K562 (cell line): Measurements from ENCODE around the gene GTF2A1L. TPM values are rescaled to one million over a fixed set of nuclear protein-coding genes. Genes with fewer than 3 reads are reported as not detected.

ENCODE experiments used
- ATAC-seq: fragments of 200-7000 bp; cut with Tn5 transposase; 3 replicates; pipeline ENCODE4 v1.9.1; 2020; ENCODE audit warnings: moderate library complexity
- BruUV-seq: library from RNA; stranded (reverse); fragments of 400-500 nt; replicated peaks from 2 replicates; lab custom pipeline; 2021; lab: Mats Ljungman, UMichigan
- CTCF ChIA-PET: fragments of 300-600 bp; formaldehyde crosslinking; extraction: SDS; loops from one replicate; lab custom pipeline; 2021; ENCODE audit warnings: low intra/inter-chr PET ratio; lab: Yijun Ruan, JAX
- POLR2A ChIA-PET: fragments of 300-600, 350-650 bp; sonication (Branson Sonifier 250); formaldehyde crosslinking; extraction: SDS; loops from one replicate; lab custom pipeline; 2021; ENCODE audit warnings: antibody characterized with exemption, inconsistent platforms; lab: Yijun Ruan, JAX
- DNase-seq, 4 experiments: peaks; one replicate each; pipeline versions ENCODE4 v3.0.0 to v3.0.0-alpha.2; 2011 to 2018; ENCODE audit warnings: low spot score in 3 of 4, mixed read lengths in 3 of 4; ENCODE audit errors: extremely low read depth in 1 of 4
- FAIRE-seq: peaks from 2 replicates; lab custom pipeline; 2011; peaks lifted over from hg19 to GRCh38; lab: Jason Lieb, UNC
- H2AFZ ChIP-seq: 2 replicates; pipeline ENCODE4 v1.6.0; 2011; ENCODE audit warnings: low read depth, low read length, control low read depth, inconsistent platforms
- H3K27ac ChIP-seq: fragments of 200-600 bp; 3 replicates; pipeline ENCODE4 v1.8.0; 2011; ENCODE audit warnings: low read depth, mild to moderate bottlenecking, control low read depth, inconsistent platforms, low read length, moderate library complexity, mixed read lengths; ENCODE audit errors: extremely low read depth
- H3K27me3 ChIP-seq, 2 experiments: fragments of 300-600 bp in 1 of 2; 2 replicates in 1 of 2; 3 replicates in 1 of 2; pipeline versions ENCODE4 v1.6.0 to v1.8.0; 2011; ENCODE audit warnings: inconsistent platforms in 2 of 2, low read length in 2 of 2, mild to moderate bottlenecking in 1 of 2, mixed read lengths in 1 of 2, moderate library complexity in 1 of 2; ENCODE audit not compliant: control insufficient read depth in 2 of 2, insufficient read depth in 2 of 2
- H3K36me3 ChIP-seq: fragments of 300-600 bp; 3 replicates; pipeline ENCODE4 v1.8.0; 2011; ENCODE audit warnings: mild to moderate bottlenecking, low read length, inconsistent platforms; ENCODE audit not compliant: control insufficient read depth, insufficient read depth
- H3K4me1 ChIP-seq, 2 experiments: fragments of 200-600 bp in 1 of 2; replicated peaks in 1 of 2; 2 replicates in 1 of 2; 3 replicates in 1 of 2; pipeline versions ENCODE4 v1.5.1 to v1.8.0; 2011; ENCODE audit warnings: inconsistent platforms in 2 of 2, low read length in 2 of 2, mild to moderate bottlenecking in 1 of 2, mixed read lengths in 1 of 2, moderate library complexity in 1 of 2; ENCODE audit not compliant: control insufficient read depth in 2 of 2, insufficient read depth in 2 of 2
- H3K4me2 ChIP-seq: 2 replicates; pipeline ENCODE4 v1.6.1; 2011; ENCODE audit warnings: low read length, control low read depth, inconsistent platforms, mixed read lengths; ENCODE audit not compliant: insufficient read depth
- H3K4me3 ChIP-seq: fragments of 200-600 bp; sonication (generic), shearing (Covaris generic); 2 replicates; pipeline ENCODE4 v1.5.1; 2016; ENCODE audit warnings: control low read depth, inconsistent platforms
- H3K79me2 ChIP-seq: fragments of 200-600 bp; 3 replicates; pipeline ENCODE4 v1.8.0; 2011; ENCODE audit warnings: low read length, inconsistent platforms; ENCODE audit not compliant: control insufficient read depth, insufficient read depth
- H3K9ac ChIP-seq, 2 experiments: 2 replicates each; pipeline versions ENCODE4 v1.6.0 to v1.6.1; 2011; ENCODE audit warnings: low read depth in 2 of 2, low read length in 2 of 2, control low read depth in 1 of 2, inconsistent platforms in 1 of 2, mild to moderate bottlenecking in 1 of 2, mixed read lengths in 1 of 2; ENCODE audit not compliant: insufficient read depth in 1 of 2
- H3K9me1 ChIP-seq: one replicate; pipeline ENCODE4 v1.6.0; 2011; ENCODE audit warnings: inconsistent platforms, mild to moderate bottlenecking, low read length, moderate library complexity; ENCODE audit not compliant: control insufficient read depth, insufficient read depth
- H3K9me3 ChIP-seq: replicated peaks from 2 replicates; pipeline ENCODE4 v1.5.1; 2011; ENCODE audit warnings: low read depth, low read length, inconsistent platforms; ENCODE audit not compliant: control insufficient read depth, insufficient read depth
- H4K20me1 ChIP-seq: replicated peaks from 2 replicates; pipeline ENCODE4 v1.6.1; 2011; ENCODE audit warnings: low read length, inconsistent platforms, mixed read lengths; ENCODE audit not compliant: control insufficient read depth, insufficient read depth
- CBX1 ChIP-seq: sonication (generic); IDR thresholded peaks from 2 replicates; pipeline ENCODE4 v1.6.1; 2016; ENCODE audit warnings: antibody characterized with exemption, low read depth, mild to moderate bottlenecking
- CCNT2 ChIP-seq: IDR thresholded peaks from 2 replicates; pipeline ENCODE4 v1.6.1; 2011; ENCODE audit warnings: borderline replicate concordance, low read depth, mild to moderate bottlenecking, moderate library complexity, mixed read lengths, low read length; ENCODE audit not compliant: insufficient read length; ENCODE audit errors: extremely low read depth
- CHD2 ChIP-seq: IDR thresholded peaks from 2 replicates; pipeline ENCODE4 v1.6.1; 2011; ENCODE audit warnings: low read depth, low read length
- ETS2 ChIP-seq: IDR thresholded peaks from 2 replicates; pipeline ENCODE4 v1.6.1; 2016; ENCODE audit warnings: borderline replicate concordance, missing genetic modification characterization, mild to moderate bottlenecking, moderate library complexity, missing compliant biosample characterization; ENCODE audit not compliant: poor library complexity, severe bottlenecking
- FOSL1 ChIP-seq: fragments of 200-800 bp; sonication (Bioruptor generic); conservative IDR thresholded peaks from 2 replicates; pipeline ENCODE4 v1.6.1; 2016; ENCODE audit warnings: missing genetic modification characterization, missing compliant biosample characterization
- HMG20B ChIP-seq: fragments of 250-450 bp; sonication (Bioruptor Pico); IDR thresholded peaks from 2 replicates; pipeline ENCODE4 v1.5.0; 2021; ENCODE audit warnings: mild to moderate bottlenecking
- NR2C2 ChIP-seq, 2 experiments: fragments of 200-800 bp in 1 of 2; sonication (Bioruptor generic) in 1 of 2; sonication (generic) in 1 of 2; formaldehyde crosslinking in 1 of 2; IDR thresholded peaks; 2 replicates each; pipeline versions ENCODE4 v1.6.1 to v1.8.0; 2016 to 2022; ENCODE audit warnings: mild to moderate bottlenecking in 1 of 2, missing compliant biosample characterization in 1 of 2, missing genetic modification characterization in 1 of 2, missing genetic modification reagents in 1 of 2
- RNF2 ChIP-seq: sonication (generic); IDR thresholded peaks from 2 replicates; pipeline ENCODE4 v1.6.1; 2016
- SNIP1 ChIP-seq: fragments of 450-650 bp; IDR thresholded peaks from 2 replicates; pipeline ENCODE4 v1.7.1; 2017; ENCODE audit warnings: low read depth, mild to moderate bottlenecking
- STAT5B ChIP-seq: fragments of 250-450 bp; sonication (Bioruptor Pico); IDR thresholded peaks from 2 replicates; pipeline ENCODE4 v1.8.0; 2021; ENCODE audit warnings: mild to moderate bottlenecking, inconsistent platforms
- TCF7L2 ChIP-seq: fragments of 150-350 bp; IDR thresholded peaks from 2 replicates; pipeline ENCODE4 v1.6.1; 2016; ENCODE audit warnings: low read depth, mild to moderate bottlenecking, low read length, moderate library complexity
- TSC22D4 ChIP-seq: fragments of 450-650 bp; IDR thresholded peaks from 2 replicates; pipeline ENCODE4 v1.6.1; 2016; ENCODE audit warnings: missing genetic modification characterization, missing biosample characterization, control low read depth
- ZNF232 ChIP-seq: sonication (generic); formaldehyde crosslinking; IDR thresholded peaks from 2 replicates; pipeline ENCODE4 v1.8.0; 2022; ENCODE audit warnings: mild to moderate bottlenecking, missing genetic modification reagents
- WGBS: fragments of 100-300 bp; shearing (Covaris generic); methylation state at CpG from one replicate; pipeline ENCODE4 v1.1.6; 2016; ENCODE audit warnings: low coverage, mixed read lengths; ENCODE audit not compliant: insufficient coverage; ENCODE audit errors: missing lambda C conversion rate; 5-methylcytosine and 5-hydroxymethylcytosine counted together
- in situ Hi-C: fragments of 300-500 bp; cut with MboI; formaldehyde crosslinking; loops from 4 replicates; pipeline ENCODE4 v1.15.0; 2018; ENCODE audit warnings: inconsistent platforms, mixed read lengths
- intact Hi-C: fragments of 100-400 bp; cut with micrococcal nuclease; formaldehyde crosslinking; loops from 2 replicates; pipeline ENCODE4 v1.14.2; 2022
- polyA plus RNA-seq, 8 experiments: library from polyadenylated mRNA; depleted of rRNA in 4 of 8; stranded (reverse) in 5 of 8; unstranded in 3 of 8; fragments of >200 nt; fragmentation: Nextera tagmentation in 2 of 8; fragmentation: Illumina TruSeq in 1 of 8; extraction: Ambion mirVana in 2 of 8; extraction: Trizol in 1 of 8; gene quantifications; 2 replicates each; pipeline versions ENCODE4 v1.2.1 to v1.2.3, GENCODE V29; 2011 to 2014; ENCODE audit warnings: inconsistent platforms in 1 of 8, missing spikeins in 1 of 8
- total RNA-seq, 7 experiments: library from RNA; depleted of rRNA in 6 of 7; stranded (reverse); fragments of >200 nt in 6 of 7; fragmentation: Illumina TruSeq in 2 of 7; extraction: Trizol in 2 of 7; gene quantifications; 2 replicates each; pipeline versions ENCODE4 v1.2.1 to v1.2.3, GENCODE V29; 2011 to 2021; ENCODE audit warnings: low replicate concordance in 1 of 7
- TF ChIP-seq, protein P1 (sequence below), 2 experiments: fragments of 200-800 bp in 1 of 2; sonication (Bioruptor generic) in 1 of 2; sonication (generic) in 1 of 2; formaldehyde crosslinking in 1 of 2; IDR thresholded peaks in 1 of 2; conservative IDR thresholded peaks in 1 of 2; 2 replicates each; pipeline versions ENCODE4 v1.5.0 to v1.6.1; 2016 to 2020; ENCODE audit warnings: missing compliant biosample characterization in 1 of 2, missing genetic modification characterization in 1 of 2, missing genetic modification reagents in 1 of 2
- TF ChIP-seq, protein P2 (sequence below): fragments of 150-350 bp; IDR thresholded peaks from 2 replicates; pipeline ENCODE4 v1.6.1; 2014; ENCODE audit warnings: low read depth, mild to moderate bottlenecking, low read length, borderline replicate concordance
- TF ChIP-seq, protein P3 (sequence below), 2 experiments: IDR thresholded peaks; 2 replicates each; pipeline ENCODE4 v1.6.1; 2012; ENCODE audit warnings: improper control_type of control experiment in 2 of 2, low read depth in 2 of 2, low read length in 2 of 2, borderline replicate concordance in 1 of 2

GTF2A1L gene
- total and polyA plus RNA-seq, 9 of the 15 experiments (the other 6 are each of a cell fraction or from before 2014, with no cell fraction given) = 0.05 to 0.35 (median 0.12) TPM; not detected in 5

DNA sequence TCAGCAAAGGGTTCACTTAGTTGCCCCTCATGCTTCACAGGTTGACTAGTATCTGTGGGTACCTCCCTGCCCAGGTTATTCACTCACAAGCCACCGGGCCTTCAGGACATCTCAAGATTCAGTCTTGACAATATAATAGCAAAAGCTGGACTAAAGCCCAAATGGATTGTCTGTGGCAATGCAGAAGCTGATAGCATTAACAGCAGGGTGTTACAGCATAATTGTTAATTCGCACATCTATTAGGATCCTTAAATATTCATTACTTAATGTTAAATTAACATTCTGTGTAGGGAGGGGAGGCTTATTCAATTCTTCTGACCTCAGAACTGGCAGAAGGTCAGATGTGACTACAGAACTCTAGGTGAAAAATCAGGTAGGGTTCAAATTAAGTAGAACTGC is 20.2 kb upstream of the GTF2A1L start:
- H2AFZ ChIP-seq = no peak overlapping the region
- no peak overlapping the region for H3K4me2 ChIP-seq
- H3K4me1 ChIP-seq = no peaks in the 10 kb centered on the region
- in situ Hi-C loops (no loop called here), intact Hi-C loops (no loop called here)
- H3K27ac ChIP-seq = no peak overlapping the region
- H3K4me3 ChIP-seq = no peak overlapping the region
- no TSS peak for BruUV-seq
- DNase-seq (no peak), FAIRE-seq (no peak), ATAC-seq (no peak)
- H3K9me3 ChIP-seq = no peaks in the 10 kb centered on the region
- ChIA-PET POLR2A (no interaction called here), CTCF (no interaction called here)
- WGBS = 22% methylated on average over 2 of the region's 2 CpGs
- no peaks in the 10 kb centered on the region for H4K20me1 ChIP-seq
- no peaks in the 10 kb centered on the region for H3K9me1 ChIP-seq
- no peak overlapping the region for H3K9ac ChIP-seq
- H3K36me3 ChIP-seq = no peaks in the 10 kb centered on the region
- no peaks in the 10 kb centered on the region for H3K27me3 ChIP-seq
- no peaks in the 10 kb centered on the region for H3K79me2 ChIP-seq
- no peak for TF ChIP-seq HMG20B (CRISPR knock-in tag)
- no peak for TF ChIP-seq TCF7L2
- TF ChIP-seq NR2C2 (CRISPR knock-in tag; IDR thresholded peaks at IDR 0.05) = no peak
- TF ChIP-seq NR2C2 (tag; IDR thresholded peaks at IDR 0.05) = no peak
- TF ChIP-seq TSC22D4 (tag) = no peak
- no peak for TF ChIP-seq CHD2
- TF ChIP-seq, protein P1, sequence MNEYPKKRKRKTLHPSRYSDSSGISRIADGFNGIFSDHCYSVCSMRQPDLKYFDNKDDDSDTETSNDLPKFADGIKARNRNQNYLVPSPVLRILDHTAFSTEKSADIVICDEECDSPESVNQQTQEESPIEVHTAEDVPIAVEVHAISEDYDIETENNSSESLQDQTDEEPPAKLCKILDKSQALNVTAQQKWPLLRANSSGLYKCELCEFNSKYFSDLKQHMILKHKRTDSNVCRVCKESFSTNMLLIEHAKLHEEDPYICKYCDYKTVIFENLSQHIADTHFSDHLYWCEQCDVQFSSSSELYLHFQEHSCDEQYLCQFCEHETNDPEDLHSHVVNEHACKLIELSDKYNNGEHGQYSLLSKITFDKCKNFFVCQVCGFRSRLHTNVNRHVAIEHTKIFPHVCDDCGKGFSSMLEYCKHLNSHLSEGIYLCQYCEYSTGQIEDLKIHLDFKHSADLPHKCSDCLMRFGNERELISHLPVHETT (CRISPR knock-in tag; conservative IDR thresholded peaks at IDR 0.05 in 1 of 2, IDR thresholded peaks at IDR 0.05 in 1 of 2) = no peak
- TF ChIP-seq, protein P2, sequence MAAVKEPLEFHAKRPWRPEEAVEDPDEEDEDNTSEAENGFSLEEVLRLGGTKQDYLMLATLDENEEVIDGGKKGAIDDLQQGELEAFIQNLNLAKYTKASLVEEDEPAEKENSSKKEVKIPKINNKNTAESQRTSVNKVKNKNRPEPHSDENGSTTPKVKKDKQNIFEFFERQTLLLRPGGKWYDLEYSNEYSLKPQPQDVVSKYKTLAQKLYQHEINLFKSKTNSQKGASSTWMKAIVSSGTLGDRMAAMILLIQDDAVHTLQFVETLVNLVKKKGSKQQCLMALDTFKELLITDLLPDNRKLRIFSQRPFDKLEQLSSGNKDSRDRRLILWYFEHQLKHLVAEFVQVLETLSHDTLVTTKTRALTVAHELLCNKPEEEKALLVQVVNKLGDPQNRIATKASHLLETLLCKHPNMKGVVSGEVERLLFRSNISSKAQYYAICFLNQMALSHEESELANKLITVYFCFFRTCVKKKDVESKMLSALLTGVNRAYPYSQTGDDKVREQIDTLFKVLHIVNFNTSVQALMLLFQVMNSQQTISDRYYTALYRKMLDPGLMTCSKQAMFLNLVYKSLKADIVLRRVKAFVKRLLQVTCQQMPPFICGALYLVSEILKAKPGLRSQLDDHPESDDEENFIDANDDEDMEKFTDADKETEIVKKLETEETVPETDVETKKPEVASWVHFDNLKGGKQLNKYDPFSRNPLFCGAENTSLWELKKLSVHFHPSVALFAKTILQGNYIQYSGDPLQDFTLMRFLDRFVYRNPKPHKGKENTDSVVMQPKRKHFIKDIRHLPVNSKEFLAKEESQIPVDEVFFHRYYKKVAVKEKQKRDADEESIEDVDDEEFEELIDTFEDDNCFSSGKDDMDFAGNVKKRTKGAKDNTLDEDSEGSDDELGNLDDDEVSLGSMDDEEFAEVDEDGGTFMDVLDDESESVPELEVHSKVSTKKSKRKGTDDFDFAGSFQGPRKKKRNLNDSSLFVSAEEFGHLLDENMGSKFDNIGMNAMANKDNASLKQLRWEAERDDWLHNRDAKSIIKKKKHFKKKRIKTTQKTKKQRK = no peak
- no peak for TF ChIP-seq ZNF232
- TF ChIP-seq CCNT2 = no peak
- no peak for TF ChIP-seq SNIP1
- TF ChIP-seq, protein P3, sequence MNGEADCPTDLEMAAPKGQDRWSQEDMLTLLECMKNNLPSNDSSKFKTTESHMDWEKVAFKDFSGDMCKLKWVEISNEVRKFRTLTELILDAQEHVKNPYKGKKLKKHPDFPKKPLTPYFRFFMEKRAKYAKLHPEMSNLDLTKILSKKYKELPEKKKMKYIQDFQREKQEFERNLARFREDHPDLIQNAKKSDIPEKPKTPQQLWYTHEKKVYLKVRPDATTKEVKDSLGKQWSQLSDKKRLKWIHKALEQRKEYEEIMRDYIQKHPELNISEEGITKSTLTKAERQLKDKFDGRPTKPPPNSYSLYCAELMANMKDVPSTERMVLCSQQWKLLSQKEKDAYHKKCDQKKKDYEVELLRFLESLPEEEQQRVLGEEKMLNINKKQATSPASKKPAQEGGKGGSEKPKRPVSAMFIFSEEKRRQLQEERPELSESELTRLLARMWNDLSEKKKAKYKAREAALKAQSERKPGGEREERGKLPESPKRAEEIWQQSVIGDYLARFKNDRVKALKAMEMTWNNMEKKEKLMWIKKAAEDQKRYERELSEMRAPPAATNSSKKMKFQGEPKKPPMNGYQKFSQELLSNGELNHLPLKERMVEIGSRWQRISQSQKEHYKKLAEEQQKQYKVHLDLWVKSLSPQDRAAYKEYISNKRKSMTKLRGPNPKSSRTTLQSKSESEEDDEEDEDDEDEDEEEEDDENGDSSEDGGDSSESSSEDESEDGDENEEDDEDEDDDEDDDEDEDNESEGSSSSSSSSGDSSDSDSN (IDR thresholded peaks at IDR 0.05; ENCODE audit: borderline replicate concordance in 1 of 2, low read depth in 2 of 2, low read length in 2 of 2) = no peak
- no peak for TF ChIP-seq FOSL1 (tag)
- TF ChIP-seq RNF2 = no peak
- TF ChIP-seq ETS2 (tag) = no peak
- no peak for TF ChIP-seq CBX1
- no peak for TF ChIP-seq STAT5B (CRISPR knock-in tag)
